Measurements from ENCODE around the gene FLACC1.

DNA sequence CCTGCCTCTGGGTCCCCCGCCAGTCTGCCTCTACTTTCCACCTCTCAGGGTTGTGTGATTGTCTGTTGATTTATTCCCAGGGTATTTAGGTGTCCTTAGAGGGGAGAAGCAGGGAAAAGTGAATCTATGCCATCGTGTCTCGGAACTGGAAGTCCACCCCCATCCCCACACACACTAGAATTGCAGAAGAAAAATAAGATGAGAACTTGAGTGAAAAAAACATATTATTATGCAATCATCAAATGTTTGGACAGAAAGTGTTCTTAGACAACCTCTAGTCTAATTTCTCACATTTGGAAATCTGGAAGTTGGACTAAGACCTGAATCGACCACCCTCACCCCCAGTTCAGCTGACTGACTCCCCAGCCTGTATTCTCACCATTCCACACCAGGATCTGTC, 110.9 kb downstream of the FLACC1 start:
- TF ChIP-seq, protein P1, sequence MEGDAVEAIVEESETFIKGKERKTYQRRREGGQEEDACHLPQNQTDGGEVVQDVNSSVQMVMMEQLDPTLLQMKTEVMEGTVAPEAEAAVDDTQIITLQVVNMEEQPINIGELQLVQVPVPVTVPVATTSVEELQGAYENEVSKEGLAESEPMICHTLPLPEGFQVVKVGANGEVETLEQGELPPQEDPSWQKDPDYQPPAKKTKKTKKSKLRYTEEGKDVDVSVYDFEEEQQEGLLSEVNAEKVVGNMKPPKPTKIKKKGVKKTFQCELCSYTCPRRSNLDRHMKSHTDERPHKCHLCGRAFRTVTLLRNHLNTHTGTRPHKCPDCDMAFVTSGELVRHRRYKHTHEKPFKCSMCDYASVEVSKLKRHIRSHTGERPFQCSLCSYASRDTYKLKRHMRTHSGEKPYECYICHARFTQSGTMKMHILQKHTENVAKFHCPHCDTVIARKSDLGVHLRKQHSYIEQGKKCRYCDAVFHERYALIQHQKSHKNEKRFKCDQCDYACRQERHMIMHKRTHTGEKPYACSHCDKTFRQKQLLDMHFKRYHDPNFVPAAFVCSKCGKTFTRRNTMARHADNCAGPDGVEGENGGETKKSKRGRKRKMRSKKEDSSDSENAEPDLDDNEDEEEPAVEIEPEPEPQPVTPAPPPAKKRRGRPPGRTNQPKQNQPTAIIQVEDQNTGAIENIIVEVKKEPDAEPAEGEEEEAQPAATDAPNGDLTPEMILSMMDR (IDR thresholded peaks at IDR 0.05) = no peak
- no peak for TF ChIP-seq POLR2A (IDR thresholded peaks at IDR 0.05)
